ENCODE results near the gene AGBL4. TPM values are rescaled to one million over a fixed set of nuclear protein-coding genes. Genes with fewer than 3 reads are reported as not detected.

Gene AGBL4
- total and polyA plus RNA-seq, 2 of the 4 experiments (the other 2 are of a cell fraction), result not detected

DNA sequence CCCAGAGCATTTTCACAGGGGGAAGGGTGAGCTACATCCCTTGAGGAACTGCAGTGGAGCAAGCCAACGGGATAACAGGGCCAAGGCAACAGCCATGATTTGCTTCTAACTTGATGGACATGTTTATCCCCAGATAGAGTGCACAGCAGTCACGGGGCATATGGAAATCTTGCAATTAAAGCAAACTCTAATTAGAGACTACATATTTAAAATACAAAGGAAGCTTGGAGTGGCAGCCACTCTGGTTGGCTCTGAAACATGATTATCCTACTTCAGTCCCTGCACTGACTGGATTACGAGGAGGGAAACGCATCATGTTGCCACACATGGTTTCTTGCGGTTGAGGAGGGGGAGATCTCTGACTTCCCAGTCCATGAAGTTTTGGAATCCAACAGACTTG is 1307.8 kb downstream of the AGBL4 start:
- H3K27ac ChIP-seq (ENCODE audit: insufficient read depth, low read length), result no peak overlapping the region
- BruUV-seq (replicated peaks), result no TSS peak
- no peak overlapping the region for H2BK120ac ChIP-seq (ENCODE audit: low read depth, low read length)
- no peak overlapping the region for H2BK20ac ChIP-seq (ENCODE audit: low read depth, low read length)
- no peak overlapping the region for H2BK5ac ChIP-seq (ENCODE audit: low read depth, low read length, poor library complexity, severe bottlenecking)
- no peaks in the 10 kb centered on the region for H3K27me3 ChIP-seq (ENCODE audit: control insufficient read depth, insufficient read depth, low read length)
- no peak overlapping the region for H3K4ac ChIP-seq (ENCODE audit: low read depth, low read length)
- no peaks in the 10 kb centered on the region for H3K9me3 ChIP-seq (ENCODE audit: control insufficient read depth, insufficient read depth, low read length)
- 60% methylated on average over 1 of the region's 5 CpGs; no CpG with 5 or more reads in 1 of the 2 experiments for WGBS, 2 experiments (ENCODE audit: extremely low coverage in 2 of 2, insufficient read length in 1 of 2)
- no peak overlapping the region for H2AK9ac ChIP-seq (replicated peaks; ENCODE audit: low read depth, low read length, poor library complexity)
- no peak overlapping the region for H3K9ac ChIP-seq (ENCODE audit: low read depth, low read length)
- no peak overlapping the region for H3K56ac ChIP-seq (ENCODE audit: extremely low read depth, insufficient read depth, low read length)
- no peak overlapping the region for H4K91ac ChIP-seq (ENCODE audit: insufficient read depth, low read depth, low read length)
- H2BK15ac ChIP-seq (ENCODE audit: low read depth, low read length), result no peak overlapping the region
- H2AFZ ChIP-seq (replicated peaks; ENCODE audit: low read length, poor library complexity), result no peak overlapping the region
- no peak for ATAC-seq (ENCODE audit: low read depth)
- no peak overlapping the region for H4K8ac ChIP-seq (ENCODE audit: low read depth in 2 of 2, low read length in 2 of 2)
- no peak overlapping the region for H2AK5ac ChIP-seq (ENCODE audit: low read depth, low read length)
- no peaks in the 10 kb centered on the region for H3K79me1 ChIP-seq (ENCODE audit: low read depth in 1 of 2, low read length in 2 of 2)
- TF ChIP-seq SMC3 (IDR thresholded peaks at IDR 0.05; ENCODE audit: low read depth, low read length) (no peak), RCOR1 (IDR thresholded peaks at IDR 0.05; ENCODE audit: insufficient replicate concordance, low read length) (no peak), CEBPB (IDR thresholded peaks at IDR 0.05; ENCODE audit: low read depth, low read length) (no peak), CHD1 (IDR thresholded peaks at IDR 0.05; ENCODE audit: low read depth, low read length) (no peak)
- TF ChIP-seq, protein P1, sequence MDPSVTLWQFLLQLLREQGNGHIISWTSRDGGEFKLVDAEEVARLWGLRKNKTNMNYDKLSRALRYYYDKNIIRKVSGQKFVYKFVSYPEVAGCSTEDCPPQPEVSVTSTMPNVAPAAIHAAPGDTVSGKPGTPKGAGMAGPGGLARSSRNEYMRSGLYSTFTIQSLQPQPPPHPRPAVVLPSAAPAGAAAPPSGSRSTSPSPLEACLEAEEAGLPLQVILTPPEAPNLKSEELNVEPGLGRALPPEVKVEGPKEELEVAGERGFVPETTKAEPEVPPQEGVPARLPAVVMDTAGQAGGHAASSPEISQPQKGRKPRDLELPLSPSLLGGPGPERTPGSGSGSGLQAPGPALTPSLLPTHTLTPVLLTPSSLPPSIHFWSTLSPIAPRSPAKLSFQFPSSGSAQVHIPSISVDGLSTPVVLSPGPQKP (IDR thresholded peaks at IDR 0.05; ENCODE audit: borderline replicate concordance, low read depth, low read length), result no peak
- no peak overlapping the region for H3K18ac ChIP-seq (ENCODE audit: low read depth, low read length)
- no peak overlapping the region for H4K5ac ChIP-seq (ENCODE audit: low read depth, low read length)
- dilution Hi-C loops (cut with HindIII; ENCODE audit: low sequenced_read_pairs, unreplicated experiment) (no loop called here), in situ Hi-C loops (cut with MboI; ENCODE audit: low sequenced_read_pairs) (no loop called here), intact Hi-C loops (cut with micrococcal nuclease) (no loop called here)
- H3K14ac ChIP-seq (replicated peaks; ENCODE audit: low read depth, low read length), result no peak overlapping the region
- DNase-seq, result no peak
- no peaks in the 10 kb centered on the region for H4K20me1 ChIP-seq (ENCODE audit: insufficient read depth, low read length)
- no peaks in the 10 kb centered on the region for H3K4me1 ChIP-seq (ENCODE audit: control insufficient read depth, insufficient read depth, low read length)
- no peak overlapping the region for H3K4me3 ChIP-seq (ENCODE audit: insufficient read depth, low read depth, low read length)
- no peak overlapping the region for H3K4me2 ChIP-seq (ENCODE audit: low read depth, low read length)
- no peaks in the 10 kb centered on the region for H3K36me3 ChIP-seq (ENCODE audit: control insufficient read depth, insufficient read depth, low read length)
- ChIA-PET POLR2A (ENCODE audit: unreplicated experiment) (no interaction called here), CTCF (no interaction called here)
- H3K9me1 ChIP-seq (ENCODE audit: insufficient read depth, low read length), result no peaks in the 10 kb centered on the region
- no peak overlapping the region for H3K23ac ChIP-seq (ENCODE audit: low read depth, low read length)
